ENCODE data around the gene HDAC4.

- TF ChIP-seq CTCF (IDR thresholded peaks at IDR 0.05; ENCODE audit: poor library complexity) (no peak), EZH2 (IDR thresholded peaks at IDR 0.05; ENCODE audit: borderline replicate concordance) (no peak)
These were observed 59.0 kb downstream of the HDAC4 start for GRCh38 chr2:239341840-239342239.
